ENCODE measurements around the gene CFAP410. TPM values are rescaled to one million over a fixed set of nuclear protein-coding genes. Genes with fewer than 3 reads are reported as not detected.

The CFAP410 gene
- total RNA-seq, 2 donors from 2014 or later: 19.8 to 21.4 TPM

GRCh38 chr21:44317241-44317782 lies 21.9 kb downstream of the CFAP410 start:
- Histone ChIP-seq H3K9me3 (no peaks in the 10 kb centered on the region), H3K4me1 (no peaks in the 10 kb centered on the region), H3K36me3 (peaks cover 24% of the 10 kb centered on the region), H3K4me3 (no peak overlapping the region), H3K9ac (ENCODE audit: low read depth in 2 of 2, low read length in 2 of 2) (no peak overlapping the region), H3K27me3 (no peaks in the 10 kb centered on the region), H3K27ac (no peak overlapping the region)
- TF ChIP-seq CTCF (IDR thresholded peaks at IDR 0.05): no peak
- intact Hi-C loops (cut with DNase I): no loop called here
- no peak for DNase-seq

- Histone ChIP-seq H3K4me3 (no peak overlapping the region), H3K36me3 (peaks cover 30% of the 10 kb centered on the region), H3K27me3 (no peaks in the 10 kb centered on the region), H3K9me3 (no peaks in the 10 kb centered on the region), H3K4me1 (no peaks in the 10 kb centered on the region), H3K27ac (no peak overlapping the region), H3K9ac (ENCODE audit: low read depth in 2 of 2, low read length in 2 of 2) (no peak overlapping the region)
- TF ChIP-seq CTCF (IDR thresholded peaks at IDR 0.05): no peak
- intact Hi-C loops (cut with DNase I): no loop called here
- DNase-seq: no peak
These were observed 22.8 kb downstream of the CFAP410 start for GRCh38 chr21:44316277-44316900.

- TF ChIP-seq CTCF (IDR thresholded peaks at IDR 0.05): no peak
- Histone ChIP-seq H3K4me1 (no peaks in the 10 kb centered on the region), H3K36me3 (peaks cover 31% of the 10 kb centered on the region), H3K9me3 (no peaks in the 10 kb centered on the region), H3K27ac (no peak overlapping the region), H3K27me3 (no peaks in the 10 kb centered on the region), H3K4me3 (no peak overlapping the region), H3K9ac (ENCODE audit: low read depth in 2 of 2, low read length in 2 of 2) (no peak overlapping the region)
- intact Hi-C loops (cut with DNase I): no loop called here
- DNase-seq: no peak
These were observed 23.4 kb downstream of the CFAP410 start for GRCh38 chr21:44315691-44316203.

GRCh38 chr21:44314561-44314960 lies 24.6 kb downstream of the CFAP410 start:
- H3K4me3 ChIP-seq: no peak overlapping the region
- H3K36me3 ChIP-seq: peaks cover 25% of the 10 kb centered on the region
- intact Hi-C loops (cut with DNase I): no loop called here
- no peak for DNase-seq
- TF ChIP-seq CTCF (IDR thresholded peaks at IDR 0.05): no peak
- no peaks in the 10 kb centered on the region for H3K9me3 ChIP-seq
- no peak overlapping the region for H3K27ac ChIP-seq
- H3K4me1 ChIP-seq: no peaks in the 10 kb centered on the region
- H3K9ac ChIP-seq (ENCODE audit: low read depth in 2 of 2, low read length in 2 of 2): no peak overlapping the region
- no peaks in the 10 kb centered on the region for H3K27me3 ChIP-seq

GRCh38 chr21:44314128-44314527 lies 25.1 kb downstream of the CFAP410 start:
- Histone ChIP-seq H3K4me1 (no peaks in the 10 kb centered on the region), H3K36me3 (peaks cover 20% of the 10 kb centered on the region), H3K9me3 (no peaks in the 10 kb centered on the region), H3K27me3 (no peaks in the 10 kb centered on the region), H3K4me3 (no peak overlapping the region), H3K27ac (no peak overlapping the region), H3K9ac (ENCODE audit: low read depth in 2 of 2, low read length in 2 of 2) (no peak overlapping the region)
- intact Hi-C loops (cut with DNase I): no loop called here
- DNase-seq: no peak
- TF ChIP-seq CTCF (IDR thresholded peaks at IDR 0.05): no peak

Measured in colonic mucosa (tissue), 4 donors.